Gastroesophageal sphincter (tissue), 4 donors: ENCODE measurements around the gene FGGY. TPM values are rescaled to one million over a fixed set of nuclear protein-coding genes. Genes with fewer than 3 reads are reported as not detected.

Experiments used
- ATAC-seq: fragments of 150-250 bp; one replicate; pipeline ENCODE4 v1.9.1; 2016; ENCODE audit warnings: mild to moderate bottlenecking, moderate library complexity
- H3K27ac ChIP-seq, 4 donors: fragments of 200-600 bp; sonication (generic) in 3 of 4; 1 replicate in 3 of 4; 2 replicates in 1 of 4; pipeline ENCODE4 v1.5.1; 2016 to 2019
- H3K27me3 ChIP-seq: fragments of 200-600 bp; sonication (generic); one replicate; pipeline ENCODE4 v1.5.1; 2019
- H3K36me3 ChIP-seq, 2 donors: fragments of 200-600 bp; sonication (generic); one replicate each; pipeline ENCODE4 v1.5.1; 2019; ENCODE audit warnings: control low read depth in 1 of 2
- H3K4me1 ChIP-seq, 3 donors: fragments of 200-600 bp; sonication (generic); 1 replicate in 2 of 3; 2 replicates in 1 of 3; pipeline ENCODE4 v1.5.1; 2016 to 2019; ENCODE audit warnings: control low read depth in 2 of 3
- H3K4me3 ChIP-seq, 2 donors: fragments of 200-600 bp; sonication (generic); one replicate each; pipeline ENCODE4 v1.5.1; 2019; ENCODE audit warnings: mild to moderate bottlenecking in 1 of 2, moderate library complexity in 1 of 2
- H3K9me3 ChIP-seq, 3 donors: fragments of 200-600 bp; sonication (generic); one replicate each; pipeline ENCODE4 v1.5.1; 2017 to 2019; ENCODE audit warnings: control low read depth in 2 of 3
- CTCF ChIP-seq, 4 experiments: fragments of 200-600 bp in 2 of 4; fragments of 450-650 bp in 2 of 4; sonication (generic) in 1 of 4; IDR thresholded peaks; one replicate each; pipeline ENCODE4 v1.5.1; 2017 to 2019; ENCODE audit warnings: antibody characterized with exemption in 4 of 4, mild to moderate bottlenecking in 2 of 4, moderate library complexity in 2 of 4
- EP300 ChIP-seq: sonication (generic); formaldehyde crosslinking; IDR thresholded peaks from one replicate; pipeline ENCODE4 v1.6.1; 2017; ENCODE audit warnings: antibody characterized with exemption, mild to moderate bottlenecking
- POLR2A ChIP-seq, 2 donors: fragments of 450-650 bp; IDR thresholded peaks; one replicate each; pipeline ENCODE4 v1.6.1; 2017; ENCODE audit warnings: antibody characterized with exemption in 2 of 2, mild to moderate bottlenecking in 2 of 2, moderate library complexity in 1 of 2
- POLR2AphosphoS5 ChIP-seq: sonication (generic); formaldehyde crosslinking; IDR thresholded peaks from one replicate; pipeline ENCODE4 v1.6.1; 2017; ENCODE audit warnings: antibody characterized with exemption
- WGBS, 2 donors: methylation state at CpG; one replicate each; pipeline ENCODE4 v1.1.5; 2018; ENCODE audit warnings: low coverage in 1 of 2; 5-methylcytosine and 5-hydroxymethylcytosine counted together
- total RNA-seq, 4 donors: library from RNA; depleted of rRNA; stranded (reverse); fragments of >200 nt; gene quantifications; one replicate each; pipeline ENCODE4 v1.1.0, GENCODE V29; 2016

The FGGY gene
- total RNA-seq, 4 donors from 2014 or later = 19.0 to 29.6 (median 25.2) TPM

- H3K36me3 ChIP-seq = no peaks in the 10 kb centered on the region
- H3K27ac ChIP-seq = no peak overlapping the region
- no peaks in the 10 kb centered on the region for H3K27me3 ChIP-seq
- no peak overlapping the region for H3K4me3 ChIP-seq
- TF ChIP-seq POLR2AphosphoS5 (no peak), EP300 (no peak), CTCF (IDR thresholded peaks at IDR 0.05) (no peak), POLR2A (IDR thresholded peaks at IDR 0.05) (no peak)
- 58 to 65% methylated on average over 3 to 4 of the region's 4 CpGs for WGBS, 2 donors
- no peak for ATAC-seq
- H3K9me3 ChIP-seq = no peaks in the 10 kb centered on the region
- H3K4me1 ChIP-seq = peaks cover 0 to 10% (median 0%) of the 10 kb centered on the region in 3 donors
These were observed 30.5 kb upstream of the FGGY start for GRCh38 chr1:59266180-59266926.

- Histone ChIP-seq H3K27me3 (no peaks in the 10 kb centered on the region), H3K9me3 (no peaks in the 10 kb centered on the region), H3K4me1 (peaks cover 0 to 4% (median 0%) of the 10 kb centered on the region in 3 donors), H3K4me3 (no peak overlapping the region), H3K36me3 (no peaks in the 10 kb centered on the region), H3K27ac (no peak overlapping the region)
- TF ChIP-seq POLR2AphosphoS5 (no peak), POLR2A (IDR thresholded peaks at IDR 0.05) (no peak), EP300 (no peak), CTCF (IDR thresholded peaks at IDR 0.05) (no peak)
- no peak for ATAC-seq
These were observed 30.0 kb upstream of the FGGY start for GRCh38 chr1:59266927-59267293.

- no peaks in the 10 kb centered on the region for H3K27me3 ChIP-seq
- 92 to 100% methylated on average over 1 of the region's 1 CpG for WGBS, 2 donors
These were observed 28.5 kb upstream of the FGGY start for GRCh38 chr1:59268406-59268805.

GRCh38 chr1:59271561-59272260 is 25.2 kb upstream of the FGGY start:
- no peak for ATAC-seq
- no peak overlapping the region for H3K27ac ChIP-seq
- no peaks in the 10 kb centered on the region for H3K27me3 ChIP-seq
- 95 to 100% methylated on average over 1 to 2 of the region's 2 CpGs for WGBS, 2 donors
- H3K4me3 ChIP-seq = no peak overlapping the region
- H3K36me3 ChIP-seq = no peaks in the 10 kb centered on the region
- H3K4me1 ChIP-seq = peaks cover 0 to 6% (median 0%) of the 10 kb centered on the region in 3 donors
- TF ChIP-seq CTCF (IDR thresholded peaks at IDR 0.05) = no peak
- no peak for TF ChIP-seq EP300
- no peak for TF ChIP-seq POLR2AphosphoS5
- no peak for TF ChIP-seq POLR2A (IDR thresholded peaks at IDR 0.05)
- no peaks in the 10 kb centered on the region for H3K9me3 ChIP-seq

More at GRCh38 chr1:59268406-59268805, 28.5 kb upstream of the FGGY start:
- no peak for ATAC-seq
- Histone ChIP-seq H3K4me1 (no peaks in the 10 kb centered on the region), H3K36me3 (no peaks in the 10 kb centered on the region), H3K4me3 (no peak overlapping the region), H3K9me3 (no peaks in the 10 kb centered on the region), H3K27ac (no peak overlapping the region)
- TF ChIP-seq CTCF (IDR thresholded peaks at IDR 0.05) = no peak
- TF ChIP-seq EP300 = no peak
- TF ChIP-seq POLR2A (IDR thresholded peaks at IDR 0.05) = no peak
- TF ChIP-seq POLR2AphosphoS5 = no peak

- peaks cover 0 to 6% (median 0%) of the 10 kb centered on the region in 3 donors for H3K4me1 ChIP-seq
- no peaks in the 10 kb centered on the region for H3K27me3 ChIP-seq
- ATAC-seq = peak; percentile 43
- no peak overlapping the region for H3K4me3 ChIP-seq
- WGBS, 2 donors = 73 to 88% methylated on average over 1 of the region's 1 CpG
- no peaks in the 10 kb centered on the region for H3K36me3 ChIP-seq
- TF ChIP-seq CTCF (IDR thresholded peaks at IDR 0.05) = no peak
- no peak for TF ChIP-seq EP300
- no peak for TF ChIP-seq POLR2AphosphoS5
- TF ChIP-seq POLR2A (IDR thresholded peaks at IDR 0.05) = no peak
- no peaks in the 10 kb centered on the region for H3K9me3 ChIP-seq
- H3K27ac ChIP-seq = no peak overlapping the region
These were observed 24.4 kb upstream of the FGGY start for GRCh38 chr1:59272507-59272906.
